ENCODE results near the gene TLCD5. TPM values are rescaled to one million over a fixed set of nuclear protein-coding genes. Genes with fewer than 3 reads are reported as not detected.
A peak's percentile ranks its signal among the peaks of the same experiment; 100 is the strongest.

The TLCD5 gene
- total RNA-seq, 4 donors from 2014 or later: 1.4 to 3.1 (median 2.2) TPM

- Histone ChIP-seq H3K4me1 (peaks cover 0 to 11% (median 0%) of the 10 kb centered on the region in 4 donors), H3K27ac (no peak overlapping the region), H3K4me3 (no peak overlapping the region), H3K36me3 (no peaks in the 10 kb centered on the region), H3K9me3 (no peaks in the 10 kb centered on the region), H3K27me3 (no peaks in the 10 kb centered on the region)
- no peak for DNase-seq
- TF ChIP-seq CTCF (IDR thresholded peaks at IDR 0.05) (no peak), POLR2A (IDR thresholded peaks at IDR 0.05) (no peak)
Observed at GRCh38 chr11:120293038-120293800, 31.9 kb upstream of the TLCD5 start.

DNA sequence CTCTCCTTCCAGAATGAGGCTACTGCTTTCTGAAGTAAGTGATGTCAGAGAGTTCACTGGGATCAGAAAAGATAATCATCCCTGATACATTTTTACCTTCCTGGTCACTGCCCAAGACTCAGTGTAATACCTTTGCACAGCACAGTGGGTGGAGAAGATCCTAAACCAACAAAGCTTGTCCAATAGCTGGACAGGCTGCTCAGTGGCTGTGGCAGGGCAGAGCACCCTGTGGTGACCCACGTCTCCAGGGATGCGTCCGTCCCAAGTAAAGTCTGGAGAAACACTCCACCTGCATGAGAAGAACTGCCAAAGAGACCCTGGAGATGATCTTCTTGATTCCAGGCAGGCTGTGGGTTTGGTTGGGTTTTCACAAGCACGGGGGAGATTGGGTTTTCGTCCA, 31.0 kb upstream of the TLCD5 start:
- no peak for DNase-seq
- H3K27me3 ChIP-seq: no peaks in the 10 kb centered on the region
- no peaks in the 10 kb centered on the region for H3K9me3 ChIP-seq
- H3K4me3 ChIP-seq: no peak overlapping the region
- no peak overlapping the region for H3K27ac ChIP-seq
- H3K36me3 ChIP-seq: no peaks in the 10 kb centered on the region
- H3K4me1 ChIP-seq: peaks cover 0 to 11% (median 0%) of the 10 kb centered on the region in 4 donors
- TF ChIP-seq CTCF (IDR thresholded peaks at IDR 0.05) (no peak), POLR2A (IDR thresholded peaks at IDR 0.05) (no peak)

- Histone ChIP-seq H3K36me3 (no peaks in the 10 kb centered on the region), H3K27ac (peak overlapping the region in 1 of 4 donors; percentile 41), H3K27me3 (no peaks in the 10 kb centered on the region), H3K4me3 (no peak overlapping the region), H3K4me1 (peaks cover 0 to 11% (median 0%) of the 10 kb centered on the region in 4 donors), H3K9me3 (no peaks in the 10 kb centered on the region)
- peak in 1 of 3 donors; percentile 71 for DNase-seq
- TF ChIP-seq POLR2A (IDR thresholded peaks at IDR 0.05) (no peak), CTCF (IDR thresholded peaks at IDR 0.05) (no peak)
Observed at GRCh38 chr11:120295099-120295498, 30.0 kb upstream of the TLCD5 start.

DNA sequence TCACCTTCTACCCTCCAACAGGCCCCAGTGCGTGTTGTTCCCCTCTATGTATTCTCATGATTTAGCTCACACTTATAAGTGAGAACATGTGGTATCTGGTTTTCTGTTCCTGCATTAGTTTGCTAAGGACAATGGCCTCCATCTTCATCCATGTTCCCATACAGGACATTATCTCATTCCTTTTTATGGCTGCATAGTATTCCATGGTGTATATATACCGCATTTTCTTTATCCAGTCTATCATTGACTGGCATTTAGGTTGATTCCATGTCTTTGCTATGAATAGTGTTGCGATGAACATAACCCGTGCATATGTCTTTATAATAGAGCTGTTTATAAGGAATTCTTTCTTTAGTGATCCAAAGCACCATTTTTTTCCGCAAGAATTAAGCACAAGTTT, 28.5 kb upstream of the TLCD5 start:
- no peak for TF ChIP-seq CTCF (IDR thresholded peaks at IDR 0.05)
- TF ChIP-seq POLR2A (IDR thresholded peaks at IDR 0.05): no peak
- Histone ChIP-seq H3K4me1 (peaks cover 0 to 7% (median 0%) of the 10 kb centered on the region in 4 donors), H3K4me3 (no peak overlapping the region), H3K27me3 (no peaks in the 10 kb centered on the region), H3K27ac (no peak overlapping the region), H3K9me3 (no peaks in the 10 kb centered on the region), H3K36me3 (no peaks in the 10 kb centered on the region)
- no peak for DNase-seq

DNA sequence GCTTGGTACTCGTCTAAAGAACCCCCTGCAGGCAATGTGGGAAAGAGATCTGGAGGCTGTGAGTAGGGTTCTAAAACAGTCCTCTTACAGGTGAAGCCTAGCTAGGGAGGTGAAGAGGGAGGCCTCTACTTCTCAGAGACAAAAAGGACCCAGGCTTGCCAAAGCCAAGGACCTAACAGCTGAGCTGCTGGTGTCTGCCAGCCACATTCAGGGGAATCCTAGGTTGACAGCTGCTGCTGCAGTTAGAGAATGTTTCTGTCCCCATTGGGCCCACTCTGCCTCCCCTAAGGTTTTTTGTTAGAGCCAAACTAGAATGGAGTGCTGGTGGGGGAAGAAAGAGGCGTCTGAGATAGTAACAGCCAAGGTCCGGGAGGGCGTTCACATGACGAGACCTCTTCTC, 26.6 kb upstream of the TLCD5 start:
- Histone ChIP-seq H3K27ac (no peak overlapping the region), H3K36me3 (no peaks in the 10 kb centered on the region), H3K4me1 (peaks cover 0 to 21% (median 0%) of the 10 kb centered on the region in 4 donors), H3K9me3 (no peaks in the 10 kb centered on the region), H3K27me3 (no peaks in the 10 kb centered on the region), H3K4me3 (no peak overlapping the region)
- TF ChIP-seq CTCF (IDR thresholded peaks at IDR 0.05) (no peak), POLR2A (IDR thresholded peaks at IDR 0.05) (no peak)
- no peak for DNase-seq
